Panc1 (cell line): ENCODE results near the gene AIG1. TPM values are rescaled to one million over a fixed set of nuclear protein-coding genes. Genes with fewer than 3 reads are reported as not detected.

Experiments used
- ATAC-seq: fragments of 200-7000 bp; cut with Tn5 transposase; 2 replicates; pipeline ENCODE4 v1.9.1; 2020; ENCODE audit warnings: mild to moderate bottlenecking, moderate library complexity
- BruUV-seq: library from RNA; stranded (reverse); fragments of 400-500 nt; replicated peaks from 2 replicates; lab custom pipeline; 2021; lab: Mats Ljungman, UMichigan
- CTCF ChIA-PET: fragments of 300-600 bp; sonication (Branson Sonifier 250); formaldehyde crosslinking; loops from one replicate; lab custom pipeline; 2022; ENCODE audit warnings: antibody characterized with exemption; lab: Charles Lee
- POLR2A ChIA-PET: fragments of 300-600 bp; sonication (Branson Sonifier 250); formaldehyde crosslinking; loops from one replicate; lab custom pipeline; 2022; ENCODE audit warnings: antibody characterized with exemption; lab: Charles Lee
- DNase-seq: peaks from one replicate; pipeline ENCODE4 v3.0.0-alpha.2; 2010; ENCODE audit warnings: low read depth, low spot score
- H3K27ac ChIP-seq: 2 replicates; pipeline ENCODE4 v1.5.1; 2011; ENCODE audit warnings: mild to moderate bottlenecking, low read length, inconsistent platforms
- H3K27me3 ChIP-seq: fragments of 200-500 bp; sonication (Bioruptor generic); 2 replicates; pipeline ENCODE4 v1.6.0; 2014; ENCODE audit warnings: low read length, inconsistent platforms; ENCODE audit not compliant: control insufficient read depth, insufficient read depth
- H3K36me3 ChIP-seq: fragments of 200-500 bp; sonication (Bioruptor generic); 2 replicates; pipeline ENCODE4 v1.5.1; 2014; ENCODE audit warnings: inconsistent platforms, mild to moderate bottlenecking, low read length, moderate library complexity; ENCODE audit not compliant: control insufficient read depth, insufficient read depth
- H3K4me1 ChIP-seq: 2 replicates; pipeline ENCODE4 v1.5.1; 2011; ENCODE audit warnings: inconsistent platforms, mild to moderate bottlenecking, low read length, moderate library complexity; ENCODE audit not compliant: control insufficient read depth, insufficient read depth
- H3K4me3 ChIP-seq, 2 experiments: 2 replicates each; pipeline ENCODE4 v1.5.1; 2011 to 2012; ENCODE audit warnings: low read depth in 2 of 2, low read length in 2 of 2, mild to moderate bottlenecking in 2 of 2, inconsistent platforms in 1 of 2, moderate library complexity in 1 of 2
- H3K9me3 ChIP-seq: fragments of 200-500 bp; sonication (Bioruptor generic); 2 replicates; pipeline ENCODE4 v1.5.1; 2014; ENCODE audit warnings: low read depth, mild to moderate bottlenecking, inconsistent platforms, low read length, moderate library complexity; ENCODE audit not compliant: control insufficient read depth, insufficient read depth
- CTCF ChIP-seq: fragments of 450-650 bp; IDR thresholded peaks from 2 replicates; pipeline ENCODE4 v1.5.1; 2017; ENCODE audit warnings: mild to moderate bottlenecking
- POLR2AphosphoS5 ChIP-seq: IDR thresholded peaks from 2 replicates; pipeline ENCODE4 v1.6.1; 2012; ENCODE audit warnings: mild to moderate bottlenecking, low read depth, low read length, moderate library complexity
- REST ChIP-seq, 2 experiments: IDR thresholded peaks; 2 replicates each; pipeline ENCODE4 v1.6.1; 2011 to 2012; ENCODE audit warnings: low read depth in 2 of 2, control low read depth in 1 of 2, low read length in 1 of 2, mild to moderate bottlenecking in 1 of 2, moderate library complexity in 1 of 2; ENCODE audit not compliant: insufficient read depth in 1 of 2
- SIN3A ChIP-seq: IDR thresholded peaks from 2 replicates; pipeline ENCODE4 v1.6.1; 2012; ENCODE audit warnings: low read depth, mild to moderate bottlenecking, low read length, moderate library complexity, borderline replicate concordance; ENCODE audit not compliant: insufficient read depth
- TCF7L2 ChIP-seq: IDR thresholded peaks from 2 replicates; pipeline ENCODE4 v1.6.1; 2011; ENCODE audit warnings: mild to moderate bottlenecking, low read depth, low read length, inconsistent platforms
- in situ Hi-C: cut with HindIII; loops from 2 replicates; pipeline ENCODE4 v1.10.0; 2016; ENCODE audit warnings: low sequenced_read_pairs, low pct_unique_long_range_greater_than_20kb
- intact Hi-C: fragments of 100-400 bp; cut with micrococcal nuclease; formaldehyde crosslinking; loops from one replicate; pipeline ENCODE4 v1.10.0; 2022; ENCODE audit not compliant: unreplicated experiment
- total RNA-seq: library from RNA; stranded (reverse); gene quantifications from one replicate; pipeline ENCODE4 v1.2.1, GENCODE V29; 2021; ENCODE audit not compliant: unreplicated experiment

AIG1 gene
- total RNA-seq, 1 experiment from 2014 or later, result 23.9 TPM

GRCh38 chr6:143241911-143242310, 181.2 kb downstream of the AIG1 start:
- no peak overlapping the region for H3K27ac ChIP-seq
- no peaks in the 10 kb centered on the region for H3K27me3 ChIP-seq
- no peaks in the 10 kb centered on the region for H3K4me1 ChIP-seq
- in situ Hi-C loops, result no loop called here
- ChIA-PET CTCF (no interaction called here), POLR2A (no interaction called here)
- H3K4me3 ChIP-seq, result no peak overlapping the region
- BruUV-seq, result no TSS peak
- no peaks in the 10 kb centered on the region for H3K36me3 ChIP-seq
- ATAC-seq (no peak), DNase-seq (no peak)
- no peak for TF ChIP-seq POLR2AphosphoS5
- no peak for TF ChIP-seq CTCF
- TF ChIP-seq SIN3A, result no peak
- TF ChIP-seq REST (IDR thresholded peaks at IDR 0.05; ENCODE audit: insufficient read depth in 1 of 2, low read depth in 2 of 2, low read length in 1 of 2), result no peak
- TF ChIP-seq TCF7L2, result no peak
- H3K9me3 ChIP-seq, result no peaks in the 10 kb centered on the region
- intact Hi-C loops, result no loop called here

GRCh38 chr6:143243786-143244185, 183.1 kb downstream of the AIG1 start:
- intact Hi-C loops (no loop called here), in situ Hi-C loops (no loop called here)
- Histone ChIP-seq H3K4me3 (no peak overlapping the region), H3K9me3 (no peaks in the 10 kb centered on the region), H3K36me3 (no peaks in the 10 kb centered on the region), H3K27me3 (no peaks in the 10 kb centered on the region), H3K27ac (no peak overlapping the region), H3K4me1 (no peaks in the 10 kb centered on the region)
- ChIA-PET CTCF (no interaction called here), POLR2A (no interaction called here)
- DNase-seq (no peak), ATAC-seq (no peak)
- TF ChIP-seq REST (IDR thresholded peaks at IDR 0.05; ENCODE audit: insufficient read depth in 1 of 2, low read depth in 2 of 2, low read length in 1 of 2) (no peak), SIN3A (no peak), TCF7L2 (no peak), CTCF (no peak), POLR2AphosphoS5 (no peak)
- no TSS peak for BruUV-seq
